NCI-H2196 treated with DMSO at 0.1 percent for 48 hours (cell line): ENCODE results near the gene CA5A.

Experiments
- DNase-seq: peaks from one replicate; lab custom pipeline; 2025; ENCODE audit not compliant: unreplicated experiment; lab: John Stamatoyannopoulos, UW

Gene CA5A

DNA sequence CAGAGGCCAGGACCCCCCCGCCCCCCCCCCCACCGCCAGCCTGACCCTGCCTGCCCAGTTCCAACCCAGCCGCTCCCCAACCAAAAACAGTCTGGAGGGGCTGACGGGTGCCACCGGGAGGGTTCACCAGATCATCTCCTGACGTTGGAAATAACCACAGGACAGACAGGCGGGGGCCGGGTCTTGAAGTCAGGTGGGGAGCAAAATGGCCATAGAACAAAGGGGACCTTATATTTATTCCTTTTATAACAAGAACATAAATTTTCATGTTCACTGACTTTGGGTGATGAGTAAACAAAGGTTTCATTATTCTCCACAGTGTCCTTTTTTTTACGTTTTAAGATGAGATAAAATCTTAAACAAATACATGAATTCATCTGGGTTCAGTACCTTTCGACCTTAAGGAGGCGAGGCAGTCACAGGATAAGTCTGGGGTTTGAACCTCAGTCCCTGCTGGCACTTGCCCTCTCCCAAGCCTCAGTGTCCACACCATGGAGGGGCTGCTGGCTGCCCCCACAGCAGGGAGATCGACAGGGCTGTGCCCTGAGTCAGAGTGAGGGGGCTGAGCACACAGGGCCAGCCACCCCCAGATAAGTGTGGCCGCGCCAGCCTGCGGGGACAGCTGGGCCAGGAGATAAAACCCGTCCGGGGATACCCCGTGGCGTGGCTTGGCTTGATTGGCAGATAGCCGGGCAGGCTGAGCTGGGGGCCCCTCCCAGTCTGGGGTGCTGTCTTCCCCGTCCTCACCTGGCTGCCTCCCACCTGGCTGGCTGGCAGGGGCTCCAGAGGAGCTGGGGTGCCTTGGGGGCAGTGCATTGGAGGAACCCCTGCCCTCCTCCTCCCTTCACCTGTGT is 82.0 kb downstream of the CA5A start:
- DNase-seq = no peak

DNA sequence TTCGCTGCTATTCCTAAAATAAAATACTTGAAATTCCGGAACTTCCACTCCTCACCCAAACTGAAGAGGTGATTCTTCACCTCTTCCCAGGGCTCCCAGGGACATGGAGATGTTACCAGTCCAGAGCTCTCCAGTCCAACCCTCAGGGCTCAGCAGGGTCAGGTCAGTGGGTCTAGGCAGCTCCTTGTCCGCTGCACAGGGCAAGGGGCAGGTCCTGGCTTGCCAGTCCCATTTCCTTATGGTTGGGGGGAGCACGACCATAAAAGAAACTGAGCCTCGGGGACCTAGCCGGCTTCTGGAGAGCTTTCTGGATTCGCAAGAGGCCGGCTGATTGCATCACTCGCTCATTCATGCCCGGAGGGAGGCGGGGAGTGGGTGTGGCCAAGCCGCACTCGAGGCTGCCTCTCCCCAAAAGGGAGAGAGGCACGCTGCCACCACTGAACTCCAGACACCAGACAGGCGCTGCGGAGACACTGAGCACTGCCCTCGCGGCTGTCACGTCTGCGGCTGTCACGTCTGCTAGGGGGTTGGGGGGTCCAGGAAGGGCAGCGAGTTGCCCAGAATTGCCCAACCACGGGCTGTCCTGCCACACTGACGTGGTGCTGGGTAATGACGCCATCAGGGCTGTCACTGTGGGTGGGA is 82.8 kb downstream of the CA5A start:
- DNase-seq = peak; percentile 28

DNA sequence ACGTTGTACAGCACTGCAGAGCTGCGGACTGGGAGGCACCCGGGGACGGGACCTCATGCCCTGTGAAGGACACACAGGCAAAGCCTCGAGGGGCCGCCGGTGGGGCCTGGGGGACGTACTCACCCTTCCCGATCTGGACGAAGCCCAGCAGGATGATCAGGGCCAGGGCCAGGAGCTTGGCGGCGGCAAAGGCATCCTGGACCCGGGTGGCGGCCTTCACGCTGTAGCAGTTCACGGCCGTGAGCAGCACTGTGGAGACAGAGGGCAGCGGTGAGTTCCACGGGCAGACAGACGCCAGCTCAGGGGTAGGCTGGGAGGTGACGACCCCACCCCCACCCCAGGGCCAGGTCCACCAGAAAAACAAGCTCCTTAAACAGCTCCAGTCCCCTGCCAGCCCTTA is 84.7 kb downstream of the CA5A start:
- DNase-seq = no peak

DNA sequence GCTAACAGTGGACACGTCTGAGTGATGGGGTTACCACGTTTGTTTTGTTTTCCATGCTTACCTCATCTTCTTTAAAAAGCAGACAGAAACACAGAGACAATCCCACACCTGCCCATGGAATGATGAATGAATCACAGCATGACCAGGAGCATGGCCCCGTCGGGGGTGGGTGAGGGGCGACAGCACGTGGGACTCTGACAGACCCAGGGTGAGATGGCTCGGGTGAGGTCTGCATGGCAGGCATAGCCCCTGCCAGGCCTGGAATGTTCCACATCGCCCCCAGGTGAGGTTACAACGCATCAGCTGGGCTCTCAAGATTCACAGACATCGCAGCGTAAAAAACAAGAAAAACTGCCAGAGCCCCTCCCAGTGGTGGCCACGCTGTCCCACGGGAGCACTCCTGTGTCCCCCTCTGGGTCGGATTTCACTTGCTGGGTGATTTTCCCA is 85.2 kb downstream of the CA5A start:
- DNase-seq = no peak

DNA sequence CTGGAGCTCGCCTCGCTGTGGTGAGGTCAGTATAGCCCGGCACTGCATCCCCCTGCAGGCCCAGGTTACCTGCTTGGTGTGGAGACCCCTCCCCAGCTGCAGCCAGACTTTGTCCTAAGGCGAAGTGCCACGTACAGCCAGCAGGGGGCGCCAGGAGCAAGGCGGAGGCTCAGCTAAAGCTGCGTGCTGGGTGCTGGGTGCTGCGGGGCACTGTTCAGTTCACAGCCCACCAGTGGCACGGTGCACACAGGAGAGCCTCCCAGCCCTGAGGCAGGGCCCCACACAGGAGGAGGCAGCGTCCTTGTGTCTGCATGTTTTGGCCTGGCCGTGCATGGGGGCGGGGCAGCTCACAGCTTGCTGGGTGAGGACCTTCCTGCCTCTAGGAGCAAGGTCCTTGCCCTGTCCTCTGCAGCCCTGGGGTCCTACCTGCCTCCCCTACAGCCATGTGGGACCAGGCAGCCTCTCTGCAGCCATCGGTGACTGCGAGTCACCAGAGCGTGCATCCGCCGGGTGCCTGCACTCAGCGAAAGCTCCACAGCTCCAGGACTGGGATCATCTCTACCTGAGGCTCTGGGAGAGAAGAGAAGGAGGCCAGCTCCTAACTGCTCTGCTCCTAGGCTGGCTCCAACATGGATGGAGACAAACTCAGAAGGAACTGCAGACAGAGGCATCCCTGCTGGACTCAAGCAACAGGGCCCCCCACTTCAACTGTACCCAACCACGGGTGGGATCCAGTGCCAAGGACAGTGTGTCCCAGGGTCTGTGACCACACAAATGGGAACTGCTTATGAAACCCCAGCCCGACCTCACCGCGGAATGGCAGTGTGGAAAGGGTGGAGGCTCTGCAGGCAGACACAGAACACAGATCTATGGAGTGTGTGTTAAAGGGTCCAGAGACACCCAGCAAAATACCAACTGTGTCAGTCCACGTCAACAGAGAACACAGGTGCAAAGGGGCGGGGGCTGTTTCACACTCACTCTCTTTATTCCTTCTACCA is 86.0 kb downstream of the CA5A start:
- DNase-seq = no peak

DNA sequence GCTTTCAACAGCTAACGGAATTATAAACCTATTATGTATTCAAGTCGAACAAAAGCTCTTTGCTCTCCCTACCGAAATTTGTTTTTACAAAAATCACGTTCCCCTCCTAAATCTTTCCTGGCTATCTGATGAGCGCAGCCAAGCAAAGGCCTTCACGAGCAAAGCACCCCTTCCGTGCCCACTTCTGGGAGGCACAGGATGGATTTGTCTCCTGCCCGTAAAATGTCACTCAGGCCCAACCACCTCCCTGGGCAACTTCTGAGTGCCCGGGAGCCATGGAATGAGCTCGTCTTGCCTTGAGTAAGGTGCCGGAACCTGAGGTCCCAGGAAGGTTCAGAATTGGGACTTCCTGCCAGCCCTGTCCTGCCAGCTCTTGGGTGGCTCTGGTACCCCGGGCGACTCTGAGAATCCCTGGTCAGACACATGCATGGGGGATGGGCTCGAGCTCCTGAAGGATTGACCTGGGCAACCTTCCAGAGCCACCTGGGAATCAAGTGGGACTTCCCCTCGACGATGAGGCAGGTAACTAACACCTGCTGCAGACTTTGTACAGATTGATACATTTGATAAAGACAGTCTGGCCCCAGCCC is 86.8 kb downstream of the CA5A start:
- DNase-seq = no peak

DNA sequence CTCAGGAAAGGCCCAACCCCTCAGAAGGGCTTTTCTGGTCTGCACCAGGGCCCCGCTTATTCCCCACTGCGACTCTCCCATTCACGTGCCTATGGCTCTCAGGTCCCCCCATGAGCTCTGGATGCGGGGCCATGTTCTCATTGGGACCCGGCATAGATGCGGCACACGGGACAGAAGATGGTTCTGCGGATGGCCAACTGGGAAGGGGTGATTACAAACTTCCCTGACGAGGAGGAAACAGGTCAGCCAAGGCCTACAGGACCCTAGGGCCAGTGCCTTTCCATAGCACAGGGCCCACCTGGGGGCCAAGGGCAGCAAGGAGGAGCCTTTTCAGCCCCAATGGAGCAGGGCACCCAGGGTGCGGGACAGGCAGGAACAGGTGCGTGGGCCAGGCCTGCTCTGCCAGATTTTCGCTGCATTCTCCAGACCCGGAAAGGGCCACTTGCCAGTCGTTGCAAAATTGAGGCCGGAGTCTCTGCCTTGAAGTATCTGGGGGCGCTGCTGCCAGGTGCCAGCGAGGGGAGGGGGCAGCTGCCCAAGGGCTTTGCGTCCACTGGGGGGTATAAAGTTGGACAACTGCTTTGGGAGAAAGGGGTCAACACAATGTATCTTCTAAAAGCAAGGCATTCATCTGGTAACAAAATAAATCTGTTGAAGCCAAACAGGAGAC is 87.5 kb downstream of the CA5A start:
- no peak for DNase-seq

DNA sequence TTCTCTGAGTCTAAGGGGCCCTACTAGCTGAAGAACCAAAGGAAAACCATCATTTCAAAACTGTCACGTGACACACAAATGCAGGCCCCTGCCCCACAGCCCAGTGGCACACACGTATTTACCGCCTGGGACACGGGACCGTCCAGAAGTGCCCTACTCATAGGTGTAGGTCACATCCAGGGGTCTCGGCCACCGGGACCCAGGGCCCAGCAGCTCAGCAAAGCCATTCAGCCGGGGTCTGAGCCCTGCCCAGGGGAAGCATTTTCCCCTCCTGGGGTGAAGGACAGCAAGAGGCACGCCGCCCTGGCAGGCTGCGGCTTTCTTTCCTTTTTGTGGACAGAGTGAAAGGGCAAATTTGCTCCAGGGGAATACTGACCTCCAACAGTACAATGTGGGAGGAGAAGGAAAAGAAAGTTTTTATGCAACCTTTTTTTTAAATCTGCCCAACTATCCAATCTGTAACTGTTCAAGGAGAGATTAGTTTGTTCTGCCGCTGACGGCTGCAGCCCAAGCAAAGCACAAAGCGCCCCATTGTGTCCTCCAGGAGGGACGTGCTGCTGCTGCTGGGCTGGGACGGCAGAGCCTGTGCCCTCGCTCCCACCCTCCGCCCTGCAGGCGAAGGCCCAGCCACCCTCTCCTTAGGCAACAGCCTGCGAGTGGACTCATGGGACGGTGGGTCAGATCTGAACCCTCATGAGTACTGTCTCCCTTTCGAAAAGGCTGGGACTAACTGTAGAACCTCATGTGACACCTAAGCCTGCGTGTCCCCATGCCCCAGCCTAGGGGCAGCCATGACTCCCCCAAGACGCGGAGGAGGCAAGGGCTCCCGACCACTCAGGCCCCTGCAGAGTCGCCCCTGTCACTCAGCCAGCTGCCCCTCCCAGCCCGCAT is 88.3 kb downstream of the CA5A start:
- DNase-seq = no peak

DNA sequence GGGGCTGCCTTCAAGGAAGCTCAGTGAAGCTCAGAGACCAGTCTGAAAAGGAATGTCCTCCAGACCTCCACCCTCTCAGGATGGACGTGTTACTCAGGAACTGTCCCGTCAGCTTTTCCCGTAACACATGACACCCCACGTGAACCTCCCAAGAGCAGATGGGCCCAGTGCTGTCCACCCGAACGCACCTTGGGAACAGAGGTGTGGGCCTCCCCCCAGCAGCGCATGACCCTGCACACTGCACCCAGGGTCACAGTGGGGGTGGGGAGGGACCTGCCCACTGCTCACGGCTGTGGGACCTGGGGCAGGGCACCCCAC is 88.9 kb downstream of the CA5A start:
- DNase-seq = no peak

DNA sequence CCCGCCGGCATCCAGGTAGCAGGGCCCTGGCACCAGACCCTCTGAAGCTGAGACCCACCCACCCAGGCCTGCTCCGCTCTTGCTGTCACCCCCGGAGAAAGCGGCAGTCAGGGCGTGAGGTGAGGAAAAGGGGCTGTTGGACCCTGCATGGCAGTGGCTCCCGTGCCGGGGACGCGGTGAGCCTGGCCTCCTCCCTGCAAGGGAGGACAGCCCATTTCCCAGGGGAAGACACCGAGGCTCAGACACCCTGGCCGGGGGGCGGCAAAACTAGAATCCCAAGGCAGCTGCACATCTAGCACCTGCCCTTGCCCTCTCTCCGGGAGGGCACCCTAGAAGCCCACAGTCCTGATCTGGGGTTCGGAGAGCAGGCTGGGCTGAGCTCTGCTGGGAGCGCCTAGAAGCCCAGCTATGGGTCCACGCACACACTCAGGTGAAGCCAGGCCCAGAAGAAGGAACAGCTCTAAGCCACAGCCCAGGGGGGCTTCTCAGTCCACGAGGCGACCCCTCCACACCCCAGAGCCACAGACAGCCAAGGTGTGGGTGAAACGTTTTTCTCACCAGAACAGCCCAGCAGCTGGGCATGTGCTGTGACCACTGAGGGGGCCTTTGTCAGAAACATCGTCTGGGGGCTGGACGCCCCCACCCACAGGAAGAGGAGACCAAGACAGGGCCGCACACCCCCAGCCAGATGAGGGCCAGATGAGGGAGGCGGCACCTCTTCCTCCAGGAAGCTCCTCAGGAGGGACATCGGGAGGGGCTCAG is 89.4 kb downstream of the CA5A start:
- no peak for DNase-seq

DNA sequence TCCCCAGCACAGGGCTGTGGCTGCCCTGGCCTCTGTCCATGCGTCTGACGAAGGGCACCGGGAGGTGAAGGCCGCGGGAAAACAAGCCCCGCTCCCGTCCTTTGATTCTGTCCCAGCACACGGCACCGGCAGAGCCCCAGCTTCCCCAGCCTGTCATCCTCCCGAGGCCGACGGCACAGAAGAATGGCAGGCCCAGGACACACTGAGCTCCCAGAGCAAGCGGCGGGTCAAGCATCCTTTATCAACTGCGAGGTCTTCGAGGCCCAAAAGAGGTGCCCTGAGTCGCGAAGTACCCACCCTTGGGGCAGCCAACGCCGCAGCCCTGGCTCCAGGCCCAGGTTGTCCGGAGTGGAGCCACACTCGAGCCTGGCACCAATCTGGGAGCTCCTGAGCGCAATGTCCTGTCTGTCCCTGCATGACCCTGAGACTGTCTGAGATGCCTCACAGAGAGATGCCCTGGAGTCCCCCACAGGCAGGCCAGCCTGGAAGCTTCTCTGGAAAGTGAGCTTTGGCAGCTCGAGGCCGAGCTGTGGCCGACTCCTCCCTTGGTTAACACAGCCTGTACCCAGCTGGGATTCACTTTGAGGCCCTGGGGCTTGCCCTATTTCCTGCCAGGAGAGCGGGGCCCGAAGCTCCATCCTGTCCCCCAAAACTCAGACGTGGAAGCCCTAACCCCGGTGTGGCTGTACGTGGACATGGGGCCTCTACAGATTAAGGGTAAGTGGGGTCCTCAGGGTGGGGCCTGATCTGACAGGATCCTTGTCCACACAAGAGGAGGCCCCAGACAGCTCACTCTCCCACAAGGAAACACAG is 90.3 kb downstream of the CA5A start:
- no peak for DNase-seq

DNA sequence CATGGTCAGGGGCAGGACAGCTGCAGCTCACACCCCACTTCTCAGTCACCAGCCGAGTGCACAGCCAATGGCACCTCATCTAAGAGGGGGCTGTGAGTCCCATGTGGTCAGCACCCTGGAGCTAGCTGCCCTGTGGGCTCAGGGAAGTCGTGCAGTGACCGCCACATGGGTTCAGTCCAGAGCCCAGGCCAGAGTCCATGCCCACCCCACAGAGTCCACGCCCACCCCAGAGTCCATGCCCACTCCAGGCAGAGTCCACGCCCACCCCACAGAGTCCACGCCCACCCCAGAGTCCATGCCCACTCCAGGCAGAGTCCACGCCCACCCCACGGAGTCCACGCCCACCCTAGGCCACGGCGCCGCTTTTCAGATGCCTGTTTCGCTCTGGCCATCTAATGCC is 91.1 kb downstream of the CA5A start:
- no peak for DNase-seq

DNA sequence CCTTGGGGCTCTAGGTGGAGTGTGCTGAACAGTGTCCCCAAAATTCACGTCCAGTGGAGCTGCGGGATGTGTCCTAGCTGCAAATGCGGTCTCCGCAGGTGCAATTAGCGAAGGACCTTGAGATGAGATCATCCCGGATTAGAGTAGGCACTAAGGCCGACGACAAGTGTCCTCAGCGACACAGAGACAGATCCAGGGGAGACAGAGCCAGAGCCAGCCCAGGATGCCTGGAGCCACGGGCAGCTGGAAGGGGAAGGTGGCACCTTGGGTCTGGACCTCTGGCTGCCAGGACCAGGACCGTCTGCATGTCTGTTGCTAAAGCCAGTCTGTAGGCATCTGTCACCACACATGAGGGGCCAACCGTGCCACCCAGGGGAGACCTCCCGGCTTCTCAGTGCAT is 91.5 kb downstream of the CA5A start:
- DNase-seq = no peak

DNA sequence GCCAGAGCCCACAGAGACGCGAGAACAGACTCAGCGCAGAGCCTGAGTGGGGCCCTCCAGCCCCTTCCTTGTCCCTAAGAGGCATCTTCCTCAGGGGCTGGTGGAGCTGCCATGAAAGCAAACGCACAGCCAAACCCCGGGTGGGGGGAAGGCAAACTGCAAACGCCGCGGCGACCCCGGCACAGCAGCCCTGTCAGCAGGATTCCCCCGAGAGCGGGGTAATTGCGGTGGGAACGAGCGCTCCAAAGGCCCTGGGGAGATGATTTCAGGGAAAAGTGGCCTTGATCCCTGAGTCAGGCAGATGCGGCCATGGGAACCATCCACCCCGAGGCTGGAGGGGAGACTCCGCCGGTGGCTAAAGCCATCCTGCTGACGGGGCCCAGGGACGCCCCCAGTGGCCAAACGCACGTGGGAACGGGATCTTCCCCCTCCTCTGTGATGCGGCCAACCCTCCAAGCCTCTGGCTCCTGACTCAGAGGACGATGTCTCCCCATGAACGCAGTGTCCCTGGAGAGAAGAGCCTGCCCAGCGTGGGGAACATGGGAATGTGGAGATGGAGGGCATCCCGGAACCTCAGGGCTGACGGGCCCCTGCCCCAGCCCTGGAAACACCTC is 92.1 kb downstream of the CA5A start:
- no peak for DNase-seq

DNA sequence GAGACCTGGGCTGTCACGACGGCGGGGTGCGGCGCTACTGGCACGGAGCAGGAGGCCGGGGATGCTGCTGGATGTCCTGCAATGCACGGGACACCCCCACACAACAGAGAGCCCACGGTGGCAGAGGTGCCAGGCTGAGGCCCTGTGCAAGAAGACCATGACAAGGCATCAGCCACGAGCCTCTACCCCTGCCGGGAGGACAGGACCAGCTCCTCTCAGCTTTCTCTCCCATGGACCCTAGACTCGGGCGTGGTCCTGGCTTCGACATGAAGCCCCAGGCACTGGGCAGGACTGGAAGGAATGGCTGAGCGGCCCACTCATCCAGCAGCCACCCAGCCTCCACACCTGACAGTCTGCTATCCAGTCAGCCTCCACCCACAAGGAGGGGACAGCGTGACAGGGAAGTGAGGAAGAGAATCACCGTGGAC is 92.6 kb downstream of the CA5A start:
- DNase-seq = no peak

DNA sequence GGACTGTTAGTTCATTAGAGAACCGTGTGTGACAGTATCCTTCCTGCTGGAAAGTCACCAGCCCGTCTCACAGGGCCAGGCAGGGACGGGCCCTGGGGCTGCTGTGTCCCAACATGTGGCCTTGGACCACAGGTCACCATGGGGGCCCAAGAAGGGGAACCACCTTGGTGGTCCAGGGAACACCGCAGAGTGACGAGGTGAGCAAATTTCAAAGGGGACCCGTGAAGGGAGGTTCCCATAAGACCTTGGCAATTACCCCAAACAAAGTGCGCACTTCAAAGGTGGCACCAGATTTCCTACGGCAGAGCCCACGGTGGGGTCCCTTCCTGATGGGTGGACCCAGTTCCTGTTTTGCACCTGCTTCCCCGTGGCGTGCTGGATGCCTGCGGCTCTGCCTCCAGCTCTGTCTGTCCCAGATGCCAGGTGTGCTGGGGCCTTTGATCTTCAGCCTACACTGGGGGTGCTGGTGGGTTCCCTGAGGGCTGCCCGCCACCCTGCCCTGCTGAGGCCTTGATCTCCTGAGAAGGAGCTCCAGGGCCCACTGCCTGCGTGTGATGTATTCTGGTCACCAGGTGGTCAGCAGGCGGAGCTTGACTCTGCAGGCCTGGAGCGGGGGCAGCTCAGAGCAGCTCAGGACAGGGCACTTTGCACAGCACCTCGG is 94.0 kb downstream of the CA5A start:
- DNase-seq = no peak
